ENCODE results near the gene NFYA.

Gene NFYA

GRCh38 chr6:41047306-41047705 is 25.5 kb upstream of the NFYA start:
- no peak for DNase-seq

GRCh38 chr6:41047745-41048732 is 24.7 kb upstream of the NFYA start:
- DNase-seq, result no peak

GRCh38 chr6:41049521-41049920 is 23.3 kb upstream of the NFYA start:
- no peak for DNase-seq

- DNase-seq, result no peak
Measured at GRCh38 chr6:41049955-41050354, 22.8 kb upstream of the NFYA start.

- DNase-seq, result no peak
Measured at GRCh38 chr6:41050536-41050935, 22.2 kb upstream of the NFYA start.

- DNase-seq, result no peak
Measured at GRCh38 chr6:41051873-41052272, 20.9 kb upstream of the NFYA start.

GRCh38 chr6:41053041-41053440 is 19.7 kb upstream of the NFYA start, which contains the start of gene APOBEC2:
TSS of gene APOBEC2 (plus strand) at chr6:41053202. CDS start at chr6:41053348, 146 bp downstream.
- DNase-seq, result no peak

- no peak for DNase-seq
Measured at GRCh38 chr6:41054511-41054910, 18.3 kb upstream of the NFYA start.

- no peak for DNase-seq
Measured at GRCh38 chr6:41055149-41055548, 17.6 kb upstream of the NFYA start.

GRCh38 chr6:41056768-41057490 is 15.8 kb upstream of the NFYA start:
- DNase-seq, result no peak

- DNase-seq, result no peak
Measured at GRCh38 chr6:41058783-41059181, 14.0 kb upstream of the NFYA start.

- DNase-seq, result no peak
Measured at GRCh38 chr6:41059556-41059955, 13.2 kb upstream of the NFYA start.

- DNase-seq, result no peak
Measured at GRCh38 chr6:41061196-41061726, 11.5 kb upstream of the NFYA start.

- DNase-seq, result no peak
Measured at GRCh38 chr6:41062056-41062455, 10.7 kb upstream of the NFYA start.

- DNase-seq, result no peak
Measured at GRCh38 chr6:41063884-41064285, 8.9 kb upstream of the NFYA start.

GRCh38 chr6:41064841-41065240 is 7.9 kb upstream of the NFYA start:
- DNase-seq, result no peak

GRCh38 chr6:41065550-41066026 is 7.2 kb upstream of the NFYA start:
- DNase-seq, result no peak

- peak in 1 of 2 experiments; percentile 35 for DNase-seq
Measured at GRCh38 chr6:41066867-41067304, 5.9 kb upstream of the NFYA start.

GRCh38 chr6:41071501-41071922 is 1.3 kb upstream of the NFYA start:
- no peak for DNase-seq

GRCh38 chr6:41071923-41072835 is 595 bp upstream of the NFYA start, which contains the start of gene OARD1:
TSS of gene OARD1 (minus strand) at chr6:41072356. CDS start at chr6:41071634, 722 bp downstream.
- DNase-seq, result peak; percentile 98 to 100

- DNase-seq, result peak; percentile 9 to 51
Measured at GRCh38 chr6:41073203-41073967, 611 bp downstream of the NFYA start.
